IPS-15b (cell line): ENCODE results near the gene LRRC15.

Experiments
- H3K27me3 ChIP-seq: one replicate; pipeline ENCODE4 v1.6.1; 2013; ENCODE audit warnings: low read length; ENCODE audit not compliant: control insufficient read depth, insufficient read depth
- H3K36me3 ChIP-seq: one replicate; pipeline ENCODE4 v1.6.1; 2013; ENCODE audit warnings: low read length; ENCODE audit not compliant: control insufficient read depth, insufficient read depth
- H3K4me1 ChIP-seq: one replicate; pipeline ENCODE4 v1.6.1; 2013; ENCODE audit warnings: mild to moderate bottlenecking, low read length; ENCODE audit not compliant: control insufficient read depth, insufficient read depth
- H3K4me3 ChIP-seq: one replicate; pipeline ENCODE4 v1.5.1; 2013; ENCODE audit warnings: low read depth, low read length
- H3K9ac ChIP-seq: one replicate; pipeline ENCODE4 v1.6.1; 2013; ENCODE audit warnings: low read depth, mild to moderate bottlenecking, low read length
- H3K9me3 ChIP-seq: one replicate; pipeline ENCODE4 v1.6.1; 2013; ENCODE audit warnings: mild to moderate bottlenecking, low read length; ENCODE audit not compliant: control insufficient read depth, insufficient read depth

The LRRC15 gene

GRCh38 chr3:194369522-194370279 is at the start of gene LRRC15:
TSS of gene LRRC15 (minus strand) at chr3:194369743. CDS start at chr3:194361043, 8,700 bp downstream.
- no peak within 1 kb of the TSS for H3K9ac ChIP-seq
- H3K27me3 ChIP-seq = peaks cover 8% of the 10 kb centered on the region
- H3K9me3 ChIP-seq = no peaks in the 10 kb centered on the region
- peaks cover 4% of the 10 kb centered on the region for H3K4me1 ChIP-seq
- H3K4me3 ChIP-seq = peak within 1 kb of the TSS; percentile 18
- no peaks in the 10 kb centered on the region for H3K36me3 ChIP-seq

- Histone ChIP-seq H3K4me3 (no peak overlapping the region), H3K27me3 (no peaks in the 10 kb centered on the region), H3K4me1 (no peaks in the 10 kb centered on the region), H3K36me3 (no peaks in the 10 kb centered on the region), H3K9me3 (no peaks in the 10 kb centered on the region), H3K9ac (no peak overlapping the region)
Observed at GRCh38 chr3:194418671-194419070, 49.1 kb upstream of the LRRC15 start.

DNA sequence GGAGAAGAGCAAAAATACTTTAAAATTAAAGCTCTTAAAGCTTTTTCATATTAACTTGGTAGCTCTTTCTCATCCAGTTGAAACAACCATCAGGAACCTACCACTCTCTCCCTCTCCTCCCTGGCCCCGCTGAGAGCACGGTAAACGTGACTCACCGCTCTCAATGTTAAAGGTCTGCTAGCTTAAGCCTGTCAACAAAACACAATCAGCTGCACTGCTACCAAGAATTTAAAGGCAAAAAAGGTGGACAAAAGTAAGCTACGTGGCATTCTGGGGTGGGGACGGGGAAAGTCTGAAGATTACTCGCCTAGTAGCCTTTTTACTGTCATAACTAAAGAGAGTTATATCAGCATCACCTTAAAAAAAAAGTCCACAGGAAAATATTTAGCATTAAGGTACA is 37.9 kb upstream of the LRRC15 start:
- Histone ChIP-seq H3K27me3 (no peaks in the 10 kb centered on the region), H3K4me1 (no peaks in the 10 kb centered on the region), H3K36me3 (no peaks in the 10 kb centered on the region), H3K9ac (no peak overlapping the region), H3K4me3 (no peak overlapping the region), H3K9me3 (no peaks in the 10 kb centered on the region)

- H3K9ac ChIP-seq = no peak overlapping the region
- H3K27me3 ChIP-seq = no peaks in the 10 kb centered on the region
- H3K36me3 ChIP-seq = no peaks in the 10 kb centered on the region
- H3K4me3 ChIP-seq = no peak overlapping the region
- H3K9me3 ChIP-seq = no peaks in the 10 kb centered on the region
- peaks cover 2% of the 10 kb centered on the region for H3K4me1 ChIP-seq
Observed at GRCh38 chr3:194405766-194406165, 36.2 kb upstream of the LRRC15 start.

GRCh38 chr3:194404365-194405140 is 35.0 kb upstream of the LRRC15 start:
- Histone ChIP-seq H3K27me3 (no peaks in the 10 kb centered on the region), H3K4me1 (peaks cover 2% of the 10 kb centered on the region), H3K9ac (no peak overlapping the region), H3K4me3 (no peak overlapping the region), H3K36me3 (no peaks in the 10 kb centered on the region), H3K9me3 (no peaks in the 10 kb centered on the region)

- Histone ChIP-seq H3K27me3 (peaks cover 14% of the 10 kb centered on the region), H3K9me3 (no peaks in the 10 kb centered on the region), H3K9ac (no peak overlapping the region), H3K4me1 (peaks cover 2% of the 10 kb centered on the region), H3K36me3 (no peaks in the 10 kb centered on the region), H3K4me3 (no peak overlapping the region)
Observed at GRCh38 chr3:194401868-194402329, 32.4 kb upstream of the LRRC15 start.

DNA sequence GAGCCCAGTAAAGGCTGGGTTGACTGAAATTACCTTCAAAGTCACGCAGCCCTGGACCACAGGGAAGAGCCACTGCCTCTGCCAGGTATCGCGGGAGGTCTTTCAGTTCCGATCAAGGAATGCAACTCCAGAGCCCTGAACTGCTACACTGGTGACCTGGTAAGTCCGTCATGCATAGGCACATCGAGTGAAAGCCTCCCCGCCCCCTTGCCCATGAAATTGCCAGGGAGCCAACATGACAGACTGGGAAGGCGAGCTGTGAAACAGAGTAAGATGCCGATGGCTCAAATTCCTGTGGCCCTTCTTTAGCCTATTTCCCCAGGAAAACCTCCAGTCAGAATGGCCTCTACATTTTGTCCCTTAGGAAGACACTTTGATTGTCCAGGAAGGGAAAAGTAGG is 31.8 kb upstream of the LRRC15 start:
- no peaks in the 10 kb centered on the region for H3K36me3 ChIP-seq
- H3K9me3 ChIP-seq = no peaks in the 10 kb centered on the region
- no peak overlapping the region for H3K4me3 ChIP-seq
- H3K4me1 ChIP-seq = peaks cover 2% of the 10 kb centered on the region
- no peak overlapping the region for H3K9ac ChIP-seq
- peaks cover 16% of the 10 kb centered on the region for H3K27me3 ChIP-seq

DNA sequence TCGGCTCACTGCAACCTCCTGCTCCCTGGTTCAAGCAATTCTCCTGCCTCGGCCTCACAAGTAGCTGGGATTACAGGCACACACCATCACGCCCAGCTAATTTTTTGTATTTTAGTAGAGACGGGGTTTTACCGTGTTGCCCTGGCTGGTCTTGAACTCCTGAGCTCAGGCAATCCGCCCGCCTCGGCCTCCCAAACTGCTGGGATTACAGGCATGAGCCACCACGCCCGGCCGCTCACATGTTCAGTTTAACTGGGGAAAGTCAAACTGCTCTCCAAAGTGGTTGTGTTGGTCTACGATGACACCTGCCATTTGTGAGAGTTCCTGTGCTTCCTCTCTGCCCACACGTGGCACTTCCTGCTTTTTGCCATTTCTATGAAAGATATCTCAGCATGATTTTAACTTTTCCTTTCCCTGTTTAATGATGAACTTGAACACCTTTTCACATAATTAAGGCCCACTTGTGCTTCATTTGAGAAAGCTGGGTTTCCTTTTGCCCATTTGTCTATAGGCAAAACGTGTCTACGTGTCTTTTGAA is 30.4 kb upstream of the LRRC15 start:
- no peak overlapping the region for H3K4me3 ChIP-seq
- H3K27me3 ChIP-seq = peaks cover 16% of the 10 kb centered on the region
- no peak overlapping the region for H3K9ac ChIP-seq
- no peaks in the 10 kb centered on the region for H3K36me3 ChIP-seq
- H3K4me1 ChIP-seq = peaks cover 2% of the 10 kb centered on the region
- H3K9me3 ChIP-seq = no peaks in the 10 kb centered on the region

GRCh38 chr3:194399166-194399565 is 29.6 kb upstream of the LRRC15 start, which contains the start of gene GP5:
TSS of gene GP5 (minus strand) at chr3:194399266. CDS start at chr3:194398282, 984 bp downstream.
- H3K36me3 ChIP-seq = no peaks in the 10 kb centered on the region
- no peak within 1 kb of the TSS for H3K9ac ChIP-seq
- H3K4me3 ChIP-seq = no peak within 1 kb of the TSS
- H3K9me3 ChIP-seq = no peaks in the 10 kb centered on the region
- H3K27me3 ChIP-seq = peaks cover 16% of the 10 kb centered on the region
- peaks cover 2% of the 10 kb centered on the region for H3K4me1 ChIP-seq

DNA sequence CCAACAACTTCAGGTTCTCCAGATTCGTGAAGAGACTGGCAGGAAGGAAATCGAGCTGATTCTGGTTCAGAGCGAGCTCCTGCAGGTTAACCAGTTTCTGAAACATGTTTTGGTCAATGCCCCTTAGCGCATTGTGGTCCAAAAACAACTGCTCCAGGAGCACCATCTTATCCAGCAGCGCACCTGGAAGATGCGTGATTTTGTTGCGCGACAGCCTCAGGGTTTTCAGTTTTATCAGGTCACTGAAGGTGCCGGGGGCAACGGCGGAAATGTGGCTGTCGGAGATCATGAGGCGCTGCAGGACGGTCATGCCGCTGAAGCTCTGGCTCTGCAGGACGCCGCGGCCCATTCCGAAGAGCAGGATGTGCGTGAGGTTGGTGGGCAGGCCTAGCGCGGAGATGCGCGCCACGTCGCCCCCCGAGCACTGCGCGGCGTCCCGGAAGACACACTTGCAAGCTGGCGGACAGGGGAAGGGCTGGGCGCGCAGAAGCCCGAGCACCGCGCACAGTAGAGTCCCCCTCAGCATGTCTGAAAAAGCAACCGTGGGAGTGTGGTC is 28.3 kb upstream of the LRRC15 start:
- H3K9ac ChIP-seq = no peak overlapping the region
- H3K4me1 ChIP-seq = peaks cover 2% of the 10 kb centered on the region
- no peaks in the 10 kb centered on the region for H3K36me3 ChIP-seq
- no peaks in the 10 kb centered on the region for H3K9me3 ChIP-seq
- H3K27me3 ChIP-seq = peaks cover 16% of the 10 kb centered on the region
- no peak overlapping the region for H3K4me3 ChIP-seq

DNA sequence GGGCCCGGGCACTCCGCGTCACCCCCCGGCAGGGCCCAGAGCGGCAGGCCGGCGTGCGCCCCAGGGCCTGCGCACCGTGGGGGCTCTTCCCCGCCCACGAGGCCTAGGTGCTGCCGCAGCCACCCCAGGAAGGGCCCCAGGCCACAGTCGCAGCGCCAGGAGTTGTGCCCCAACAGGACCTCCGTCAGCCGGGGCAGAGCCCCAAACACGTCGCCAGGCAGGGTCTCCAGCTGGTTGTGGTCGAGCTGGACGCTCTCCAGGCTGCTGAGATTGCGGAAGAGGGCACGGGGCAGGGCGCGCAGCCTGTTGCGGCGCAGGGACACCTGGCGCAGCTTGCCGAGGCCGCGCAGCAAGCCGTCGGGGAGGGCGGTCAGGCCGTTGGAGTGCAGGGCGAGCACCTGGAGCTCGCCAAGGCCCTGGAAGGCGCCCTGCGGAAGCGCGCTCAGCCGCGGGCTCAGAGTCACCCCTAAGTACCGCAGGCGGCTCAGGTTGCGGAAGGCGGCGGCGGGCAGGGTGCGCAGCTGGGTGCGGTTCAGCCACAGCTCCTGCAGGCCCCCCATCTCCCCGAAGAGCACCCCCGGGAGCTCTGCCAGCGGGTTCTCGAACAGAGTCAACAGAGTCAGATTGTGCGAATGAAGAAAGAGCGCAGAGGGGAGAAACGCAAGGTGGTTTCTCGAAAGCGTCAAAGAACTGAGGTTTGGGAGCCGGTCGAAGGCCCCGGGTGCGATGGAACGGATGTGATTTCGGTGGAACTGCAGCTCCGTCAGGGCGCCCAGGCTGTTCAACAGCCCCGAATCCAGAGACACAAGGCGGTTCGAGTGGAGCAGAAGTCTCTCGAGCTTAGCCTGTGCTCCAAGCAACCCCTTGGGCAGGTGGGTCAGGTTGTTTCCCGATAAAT is 27.6 kb upstream of the LRRC15 start:
- Histone ChIP-seq H3K27me3 (peaks cover 16% of the 10 kb centered on the region), H3K4me1 (peaks cover 2% of the 10 kb centered on the region), H3K9me3 (no peaks in the 10 kb centered on the region), H3K9ac (no peak overlapping the region), H3K4me3 (peak overlapping the region; percentile 39), H3K36me3 (no peaks in the 10 kb centered on the region)
